Natural killer cell (primary cell): ENCODE results near the gene CDKAL1. TPM values are rescaled to one million over a fixed set of nuclear protein-coding genes. Genes with fewer than 3 reads are reported as not detected.

Experiments used
- ATAC-seq, 3 donors: fragments of 150-1000 bp in 2 of 3; fragments of 200-7000 bp in 1 of 3; cut with Tn5 transposase; 1 replicate in 1 of 3; 2 replicates in 2 of 3; pipeline ENCODE4 v1.10.0; 2021; ENCODE audit warnings: mild to moderate bottlenecking in 2 of 3, moderate library complexity in 2 of 3
- DNase-seq, 2 donors: peaks; one replicate each; pipeline versions ENCODE4 v3.0.0 to v3.0.0-alpha.2; 2013 to 2021; ENCODE audit warnings: mixed read lengths in 1 of 2
- H3K27ac ChIP-seq: one replicate; pipeline ENCODE4 v1.5.1; 2013; ENCODE audit warnings: mild to moderate bottlenecking, low read length
- H3K27me3 ChIP-seq: one replicate; pipeline ENCODE4 v1.6.1; 2013; ENCODE audit warnings: low read length; ENCODE audit not compliant: control insufficient read depth, insufficient read depth
- H3K36me3 ChIP-seq: one replicate; pipeline ENCODE4 v1.6.1; 2013; ENCODE audit warnings: low read length; ENCODE audit not compliant: control insufficient read depth, insufficient read depth
- H3K4me1 ChIP-seq: one replicate; pipeline ENCODE4 v1.6.1; 2013; ENCODE audit warnings: low read length; ENCODE audit not compliant: control insufficient read depth, insufficient read depth
- H3K4me3 ChIP-seq: one replicate; pipeline ENCODE4 v1.5.1; 2013; ENCODE audit warnings: low read length
- H3K9me3 ChIP-seq: one replicate; pipeline ENCODE4 v1.6.1; 2013; ENCODE audit warnings: low read length; ENCODE audit not compliant: control insufficient read depth, insufficient read depth
- H3K27ac Mint-ChIP-seq, 2 donors: one replicate each; pipeline ENCODE4 v1.8.0; 2022; ENCODE audit warnings: mild to moderate bottlenecking in 2 of 2, mixed read lengths in 2 of 2, moderate library complexity in 1 of 2
- H3K27me3 Mint-ChIP-seq, 2 donors: one replicate each; pipeline ENCODE4 v1.8.0; 2022; ENCODE audit warnings: low read depth in 2 of 2, mixed read lengths in 2 of 2
- H3K36me3 Mint-ChIP-seq: one replicate; pipeline ENCODE4 v1.8.0; 2022; ENCODE audit warnings: mixed read lengths
- H3K4me1 Mint-ChIP-seq, 2 donors: one replicate each; pipeline ENCODE4 v1.8.0; 2022; ENCODE audit warnings: mixed read lengths in 2 of 2
- H3K4me3 Mint-ChIP-seq: one replicate; pipeline ENCODE4 v1.8.0; 2022; ENCODE audit warnings: mild to moderate bottlenecking, moderate library complexity, mixed read lengths
- H3K9me3 Mint-ChIP-seq, 2 donors: one replicate each; pipeline ENCODE4 v1.8.0; 2022; ENCODE audit warnings: mixed read lengths in 2 of 2
- CTCF ChIP-seq: fragments of 200-600 bp; IDR thresholded peaks from one replicate; pipeline ENCODE4 v1.8.0; 2022; ENCODE audit warnings: antibody characterized with exemption
- WGBS: methylation state at CpG from one replicate; pipeline ENCODE4 v1.1.7; 2013; ENCODE audit warnings: missing lambda C conversion rate; ENCODE audit not compliant: insufficient coverage; 5-methylcytosine and 5-hydroxymethylcytosine counted together
- intact Hi-C: fragments of 100-400 bp; cut with micrococcal nuclease; formaldehyde crosslinking; loops from one replicate; pipeline ENCODE4 v1.14.2; 2022
- total RNA-seq, 4 donors: library from RNA; stranded (reverse); fragments of 120-200 nt in 1 of 4; gene quantifications; one replicate each; pipeline versions ENCODE4 v1.2.3 to v1.2.4, GENCODE V29; 2013 to 2022

Gene CDKAL1
- total RNA-seq, 3 donors from 2014 or later (not counting 1 experiment from before 2014, with no cell fraction given): 26.0 to 32.8 (median 28.9) TPM

- H3K9me3 Mint-ChIP-seq: no peaks in the 10 kb centered on the region
- TF ChIP-seq CTCF: no peak
- Histone ChIP-seq H3K9me3 (no peaks in the 10 kb centered on the region), H3K36me3 (no peaks in the 10 kb centered on the region), H3K27me3 (no peaks in the 10 kb centered on the region), H3K4me3 (no peak overlapping the region), H3K4me1 (no peaks in the 10 kb centered on the region), H3K27ac (no peak overlapping the region)
- ATAC-seq (no peak), DNase-seq (no peak)
- H3K27ac Mint-ChIP-seq: no peak overlapping the region
- no peaks in the 10 kb centered on the region for H3K27me3 Mint-ChIP-seq
- 100% methylated on average over 1 of the region's 2 CpGs for WGBS
- intact Hi-C loops: no loop called here
- H3K4me3 Mint-ChIP-seq: no peak overlapping the region
- peaks cover 4 to 5% of the 10 kb centered on the region in 2 donors for H3K4me1 Mint-ChIP-seq
- H3K36me3 Mint-ChIP-seq: no peaks in the 10 kb centered on the region
Measured at GRCh38 chr6:20559924-20560551, 25.8 kb downstream of the CDKAL1 start.

GRCh38 chr6:20563377-20563776 lies 29.1 kb downstream of the CDKAL1 start:
- DNase-seq (no peak), ATAC-seq (no peak)
- Mint-ChIP-seq H3K4me3 (no peak overlapping the region), H3K4me1 (peaks cover 10 to 11% of the 10 kb centered on the region in 2 donors), H3K9me3 (no peaks in the 10 kb centered on the region), H3K36me3 (peaks cover under 1% of the 10 kb centered on the region), H3K27me3 (no peaks in the 10 kb centered on the region), H3K27ac (no peak overlapping the region)
- no peaks in the 10 kb centered on the region for H3K36me3 ChIP-seq
- no peak overlapping the region for H3K4me3 ChIP-seq
- no peaks in the 10 kb centered on the region for H3K9me3 ChIP-seq
- no peaks in the 10 kb centered on the region for H3K27me3 ChIP-seq
- 91% methylated on average over 1 of the region's 2 CpGs for WGBS
- no peak for TF ChIP-seq CTCF
- no peak overlapping the region for H3K27ac ChIP-seq
- intact Hi-C loops: no loop called here
- H3K4me1 ChIP-seq: no peaks in the 10 kb centered on the region

- no peaks in the 10 kb centered on the region for H3K27me3 ChIP-seq
- intact Hi-C loops: loop anchor here (1.0 kb wide), 1 partner anchor 1025 kb away; no protein-coding TSS in a partner anchor
- Mint-ChIP-seq H3K27ac (no peak overlapping the region), H3K4me3 (no peak overlapping the region), H3K36me3 (peaks cover 7% of the 10 kb centered on the region), H3K9me3 (peaks cover 0 to 2% of the 10 kb centered on the region in 2 donors), H3K4me1 (peaks cover 16% of the 10 kb centered on the region in 2 donors), H3K27me3 (no peaks in the 10 kb centered on the region)
- H3K4me1 ChIP-seq: no peaks in the 10 kb centered on the region
- peak; percentile 81 for TF ChIP-seq CTCF
- no peaks in the 10 kb centered on the region for H3K9me3 ChIP-seq
- DNase-seq (peak in 1 of 2 donors; percentile 53), ATAC-seq (peak in 1 of 3 donors; percentile 41)
- H3K36me3 ChIP-seq: no peaks in the 10 kb centered on the region
- H3K4me3 ChIP-seq: no peak overlapping the region
- no peak overlapping the region for H3K27ac ChIP-seq
Measured at GRCh38 chr6:20564269-20564668, 30.0 kb downstream of the CDKAL1 start.

GRCh38 chr6:20564777-20565176 lies 30.5 kb downstream of the CDKAL1 start:
- Histone ChIP-seq H3K36me3 (no peaks in the 10 kb centered on the region), H3K4me1 (no peaks in the 10 kb centered on the region), H3K27ac (no peak overlapping the region), H3K4me3 (no peak overlapping the region), H3K27me3 (no peaks in the 10 kb centered on the region), H3K9me3 (no peaks in the 10 kb centered on the region)
- Mint-ChIP-seq H3K4me3 (no peak overlapping the region), H3K36me3 (peaks cover 7% of the 10 kb centered on the region), H3K27me3 (no peaks in the 10 kb centered on the region), H3K9me3 (peaks cover 0 to 2% of the 10 kb centered on the region in 2 donors), H3K4me1 (peaks cover 16 to 19% of the 10 kb centered on the region in 2 donors), H3K27ac (peak overlapping the region in 1 of 2 donors; percentile 38)
- no peak for TF ChIP-seq CTCF
- no CpG with 5 or more reads among the region's 2 CpGs for WGBS
- DNase-seq (no peak), ATAC-seq (no peak)
- intact Hi-C loops: loop anchor here (1.0 kb wide), 1 partner anchor 1025 kb away; no protein-coding TSS in a partner anchor
